NCI-H2227 treated with DMSO at 0.1 percent for 48 hours (cell line): ENCODE data around the gene SEC14L2.
"Not testable (repeated sequence)": the region's sequence is repeated elsewhere in the genome, so short reads cannot be mapped to it uniquely, and the experiment has no call there.

Experiments
- DNase-seq: peaks from one replicate; lab custom pipeline; 2025; lab: John Stamatoyannopoulos, UW

Gene SEC14L2

GRCh38 chr22:30375312-30375849, 21.4 kb upstream of the SEC14L2 start:
- DNase-seq: no peak

- DNase-seq: no peak
Measured at GRCh38 chr22:30380011-30380410, 16.8 kb upstream of the SEC14L2 start.

GRCh38 chr22:30381264-30381663, 15.6 kb upstream of the SEC14L2 start:
- DNase-seq: no peak

- no peak for DNase-seq
Measured at GRCh38 chr22:30382340-30382739, 14.5 kb upstream of the SEC14L2 start.

- no peak for DNase-seq
Measured at GRCh38 chr22:30383061-30383460, 13.8 kb upstream of the SEC14L2 start.

- no peak for DNase-seq
Measured at GRCh38 chr22:30385942-30386341, 10.9 kb upstream of the SEC14L2 start.

GRCh38 chr22:30386608-30386959, 10.2 kb upstream of the SEC14L2 start:
- DNase-seq: no peak

GRCh38 chr22:30386960-30387827, 9.6 kb upstream of the SEC14L2 start, which contains the start of gene RNF215:
RNF215 (minus strand) TSS chr22:30387411; CDS start chr22:30387313, 98 bp downstream.
- DNase-seq: peak; percentile 71

GRCh38 chr22:30390974-30391691, 5.7 kb upstream of the SEC14L2 start:
- no peak for DNase-seq

- no peak for DNase-seq
Measured at GRCh38 chr22:30392661-30393321, 4.0 kb upstream of the SEC14L2 start.

- DNase-seq: no peak
Measured at GRCh38 chr22:30393322-30393680, 3.5 kb upstream of the SEC14L2 start.

GRCh38 chr22:30393885-30394284, 2.9 kb upstream of the SEC14L2 start:
- DNase-seq: no peak

GRCh38 chr22:30397656-30398635, 1.1 kb downstream of the SEC14L2 start:
- no peak for DNase-seq

GRCh38 chr22:30398685-30399680, 2.2 kb downstream of the SEC14L2 start:
- no peak for DNase-seq

- no peak for DNase-seq
Measured at GRCh38 chr22:30399718-30400117, 2.9 kb downstream of the SEC14L2 start.

GRCh38 chr22:30400159-30400558, 3.3 kb downstream of the SEC14L2 start:
- no peak for DNase-seq

- DNase-seq: not testable (repeated sequence)
Measured at GRCh38 chr22:30401024-30401423, 4.2 kb downstream of the SEC14L2 start.

- DNase-seq: no peak
Measured at GRCh38 chr22:30402028-30402765, 5.4 kb downstream of the SEC14L2 start.

GRCh38 chr22:30402766-30403104, 5.9 kb downstream of the SEC14L2 start:
- DNase-seq: not testable (repeated sequence)
